Neural progenitor cell (in vitro differentiated cells): ENCODE measurements around the gene TUFT1.

Experiments used
- CTCF ChIP-seq: fragments of 200-600 bp; sonication (generic); IDR thresholded peaks from 2 replicates; pipeline ENCODE4 v1.5.1; 2017; ENCODE audit warnings: antibody characterized with exemption, mild to moderate bottlenecking
- EZH2 ChIP-seq: fragments of 200-600 bp; sonication (generic); IDR thresholded peaks from 2 replicates; pipeline ENCODE4 v1.6.1; 2017; ENCODE audit warnings: antibody characterized with exemption, mild to moderate bottlenecking, moderate library complexity

DNA sequence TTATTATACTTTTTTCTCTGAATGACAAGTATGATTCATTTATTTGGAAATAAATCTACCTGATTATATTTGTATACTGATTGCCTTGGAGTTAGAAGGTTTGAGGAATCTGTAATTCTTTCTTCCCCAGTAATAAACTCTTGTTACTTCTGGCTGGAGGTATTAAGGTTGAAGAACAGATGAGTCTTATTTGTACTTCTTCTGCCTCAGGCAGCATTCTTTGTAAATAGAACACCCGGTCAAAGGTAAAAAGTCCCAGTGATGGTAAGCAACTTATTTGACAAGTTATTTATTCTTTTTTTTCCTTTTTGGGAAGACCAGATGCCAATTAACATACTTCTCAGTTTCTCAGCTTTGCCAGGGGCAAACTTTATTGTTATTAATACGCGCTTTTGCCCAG is 84.7 kb downstream of the TUFT1 start:
- TF ChIP-seq EZH2 (no peak), CTCF (no peak)
